OCI-LY3 (cell line): Measurements from ENCODE around the gene FOXK2.

Experiments
- H2AFZ ChIP-seq: fragments of 200-600, 300-600 bp; shearing (Covaris generic); 2 replicates; pipeline ENCODE4 v1.6.0; 2014; ENCODE audit warnings: antibody characterized with exemption, low read depth, low read length
- H3K27ac ChIP-seq: fragments of 200-600, 300-600 bp; sonication (generic); 2 replicates; pipeline ENCODE4 v1.5.1; 2014; ENCODE audit warnings: mild to moderate bottlenecking, low read length, moderate library complexity, mixed read lengths
- H3K27me3 ChIP-seq: fragments of 200-600, 300-600 bp; sonication (generic); 2 replicates; pipeline ENCODE4 v1.6.1; 2014; ENCODE audit warnings: low read depth, low read length, mixed read lengths
- H3K36me3 ChIP-seq: fragments of 200-600, 300-600 bp; sonication (generic); replicated peaks from 2 replicates; pipeline ENCODE3; 2014; ENCODE audit warnings: low read depth, low read length, mixed read lengths
- H3K4me1 ChIP-seq: fragments of 300-600, 200-600 bp; sonication (generic); 2 replicates; pipeline ENCODE4 v1.6.1; 2014; ENCODE audit warnings: low read length, mixed read lengths
- H3K4me2 ChIP-seq: fragments of 200-600, 300-600 bp; sonication (generic); 2 replicates; pipeline ENCODE4 v1.6.1; 2014; ENCODE audit warnings: low read length, mixed read lengths
- H3K4me3 ChIP-seq: fragments of 300-600, 200-600 bp; sonication (generic); 2 replicates; pipeline ENCODE4 v1.5.1; 2014; ENCODE audit warnings: antibody characterized with exemption, mild to moderate bottlenecking, low read length, moderate library complexity
- H3K79me2 ChIP-seq: fragments of 300-600, 200-600 bp; shearing (Covaris generic); 2 replicates; pipeline ENCODE4 v1.6.1; 2014; ENCODE audit warnings: mild to moderate bottlenecking, low read length, mixed read lengths
- H3K9ac ChIP-seq: fragments of 300-600, 200-600 bp; shearing (Covaris generic); 2 replicates; pipeline ENCODE4 v1.6.0; 2014; ENCODE audit warnings: mild to moderate bottlenecking, low read length, moderate library complexity
- H3K9me3 ChIP-seq: fragments of 200-600, 300-600 bp; shearing (Covaris generic); 2 replicates; pipeline ENCODE4 v1.6.1; 2014; ENCODE audit warnings: low read length, mixed read lengths; ENCODE audit not compliant: insufficient read depth
- H4K20me1 ChIP-seq: fragments of 200-600, 300-600 bp; sonication (generic); 2 replicates; pipeline ENCODE4 v1.6.1; 2016; ENCODE audit warnings: low read length, mixed read lengths; ENCODE audit not compliant: insufficient read depth
- EZH2phosphoT487 ChIP-seq: fragments of 200-600 bp; shearing (Covaris generic); IDR thresholded peaks from 2 replicates; pipeline ENCODE4 v1.6.1; 2018; ENCODE audit warnings: antibody characterized with exemption, mixed run types, low read depth
- TF ChIP-seq, protein P1 (sequence below): fragments of 200-600, 300-600 bp; sonication (generic); IDR thresholded peaks from 2 replicates; pipeline ENCODE4 v1.5.1; 2014; ENCODE audit warnings: antibody characterized with exemption, low read length, low read depth

FOXK2 gene

DNA sequence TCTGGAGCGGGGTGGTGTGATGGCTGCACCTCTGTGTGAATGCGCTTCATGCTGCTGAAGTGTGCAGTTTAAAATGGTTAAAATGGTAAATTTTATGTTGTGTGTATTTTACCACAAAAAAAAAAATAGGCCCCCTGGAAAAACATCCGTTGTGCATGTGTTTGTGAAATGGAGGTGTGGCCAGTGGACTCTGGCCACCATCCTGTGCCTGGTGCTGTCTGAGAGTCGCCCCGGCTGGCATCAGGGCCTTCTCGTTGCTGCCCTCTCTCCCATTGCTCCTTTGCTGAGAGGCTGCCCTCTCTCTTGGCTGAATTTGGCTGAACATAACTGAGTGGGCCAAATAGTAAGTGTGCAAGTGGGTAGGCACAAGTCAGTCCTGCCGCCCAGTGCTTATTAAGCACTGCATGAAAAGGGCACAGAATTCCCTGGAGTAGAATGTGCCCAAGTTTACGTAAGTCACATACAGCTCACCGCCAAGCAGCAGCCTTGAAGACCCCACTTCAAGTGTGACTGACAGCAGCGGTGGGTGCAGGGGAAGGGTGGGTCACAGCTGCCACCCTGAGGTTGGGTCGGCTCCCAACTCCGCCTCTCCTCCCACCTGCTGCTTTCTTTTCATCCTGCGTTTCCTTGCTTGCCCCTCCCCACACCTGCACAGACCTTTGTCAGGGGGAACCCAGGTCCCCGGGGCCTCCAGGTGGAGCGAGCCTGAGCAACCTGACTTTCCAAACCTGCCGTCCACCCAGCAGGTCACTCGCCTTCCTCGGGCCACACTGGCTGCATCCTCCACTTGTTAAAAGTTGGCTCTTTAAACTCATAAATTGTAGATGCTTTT lies 46.8 kb downstream of the FOXK2 start:
- H3K4me1 ChIP-seq, result no peaks in the 10 kb centered on the region
- no peak overlapping the region for H2AFZ ChIP-seq
- peaks cover 60% of the 10 kb centered on the region for H3K79me2 ChIP-seq
- H3K4me3 ChIP-seq, result no peak overlapping the region
- H3K4me2 ChIP-seq, result no peak overlapping the region
- no peak overlapping the region for H3K27ac ChIP-seq
- TF ChIP-seq EZH2phosphoT487, result no peak
- TF ChIP-seq, protein P1, sequence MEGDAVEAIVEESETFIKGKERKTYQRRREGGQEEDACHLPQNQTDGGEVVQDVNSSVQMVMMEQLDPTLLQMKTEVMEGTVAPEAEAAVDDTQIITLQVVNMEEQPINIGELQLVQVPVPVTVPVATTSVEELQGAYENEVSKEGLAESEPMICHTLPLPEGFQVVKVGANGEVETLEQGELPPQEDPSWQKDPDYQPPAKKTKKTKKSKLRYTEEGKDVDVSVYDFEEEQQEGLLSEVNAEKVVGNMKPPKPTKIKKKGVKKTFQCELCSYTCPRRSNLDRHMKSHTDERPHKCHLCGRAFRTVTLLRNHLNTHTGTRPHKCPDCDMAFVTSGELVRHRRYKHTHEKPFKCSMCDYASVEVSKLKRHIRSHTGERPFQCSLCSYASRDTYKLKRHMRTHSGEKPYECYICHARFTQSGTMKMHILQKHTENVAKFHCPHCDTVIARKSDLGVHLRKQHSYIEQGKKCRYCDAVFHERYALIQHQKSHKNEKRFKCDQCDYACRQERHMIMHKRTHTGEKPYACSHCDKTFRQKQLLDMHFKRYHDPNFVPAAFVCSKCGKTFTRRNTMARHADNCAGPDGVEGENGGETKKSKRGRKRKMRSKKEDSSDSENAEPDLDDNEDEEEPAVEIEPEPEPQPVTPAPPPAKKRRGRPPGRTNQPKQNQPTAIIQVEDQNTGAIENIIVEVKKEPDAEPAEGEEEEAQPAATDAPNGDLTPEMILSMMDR, result no peak
- H3K27me3 ChIP-seq, result no peaks in the 10 kb centered on the region
- H3K36me3 ChIP-seq, result peaks cover 32% of the 10 kb centered on the region
- no peaks in the 10 kb centered on the region for H3K9me3 ChIP-seq
- H4K20me1 ChIP-seq, result peaks cover 14% of the 10 kb centered on the region
- no peak overlapping the region for H3K9ac ChIP-seq

DNA sequence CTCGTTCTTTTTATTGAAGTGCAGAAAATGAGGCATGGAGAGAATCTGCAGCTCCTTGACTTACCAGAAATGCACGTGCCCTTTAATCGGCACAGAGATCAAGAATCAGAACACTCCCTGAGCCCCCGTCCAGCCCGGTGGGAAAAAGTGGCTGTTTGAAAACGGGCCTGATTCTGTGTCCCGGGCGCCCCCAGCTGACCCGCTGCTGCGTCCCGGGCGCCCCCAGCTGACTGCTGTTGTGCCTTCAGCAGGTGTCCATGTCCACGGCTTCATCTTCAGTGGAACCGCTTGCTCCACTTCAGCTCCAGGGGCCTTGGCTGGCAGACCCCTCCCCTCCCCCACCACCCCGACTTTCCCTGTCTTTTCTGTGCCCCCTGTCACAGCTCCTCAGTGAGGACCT lies 47.8 kb downstream of the FOXK2 start:
- H3K9ac ChIP-seq, result no peak overlapping the region
- no peak overlapping the region for H2AFZ ChIP-seq
- no peaks in the 10 kb centered on the region for H3K27me3 ChIP-seq
- H4K20me1 ChIP-seq, result peaks cover 5% of the 10 kb centered on the region
- H3K4me3 ChIP-seq, result no peak overlapping the region
- H3K9me3 ChIP-seq, result no peaks in the 10 kb centered on the region
- no peaks in the 10 kb centered on the region for H3K4me1 ChIP-seq
- H3K27ac ChIP-seq, result no peak overlapping the region
- TF ChIP-seq, protein P1, result no peak
- no peak overlapping the region for H3K4me2 ChIP-seq
- peaks cover 51% of the 10 kb centered on the region for H3K79me2 ChIP-seq
- H3K36me3 ChIP-seq, result peaks cover 35% of the 10 kb centered on the region

DNA sequence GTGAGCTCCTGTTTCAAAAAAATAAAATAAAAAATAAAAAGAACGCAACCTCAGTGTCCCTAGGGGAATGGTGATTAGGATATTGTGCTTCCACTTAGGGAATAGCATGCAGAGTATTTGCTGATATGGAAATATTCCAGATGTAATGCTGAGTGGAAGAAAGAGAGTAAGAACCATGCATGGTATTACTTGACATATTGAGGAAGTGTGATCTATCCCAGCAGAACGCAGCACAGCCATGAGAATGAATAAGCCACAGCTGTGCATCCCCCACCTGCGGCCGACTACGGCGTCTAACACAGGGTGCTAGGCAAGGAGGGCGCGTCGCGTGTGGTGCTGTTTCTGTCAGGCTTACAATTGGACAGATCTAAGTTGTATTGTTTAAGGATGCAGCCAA lies 49.5 kb downstream of the FOXK2 start:
- H3K27ac ChIP-seq, result no peak overlapping the region
- H3K36me3 ChIP-seq, result peaks cover 39% of the 10 kb centered on the region
- no peaks in the 10 kb centered on the region; the same call in 1 of the 2 replicates for H4K20me1 ChIP-seq
- no peak overlapping the region for H3K4me2 ChIP-seq
- no peak overlapping the region for H2AFZ ChIP-seq
- no peaks in the 10 kb centered on the region for H3K4me1 ChIP-seq
- H3K9me3 ChIP-seq, result no peaks in the 10 kb centered on the region
- H3K4me3 ChIP-seq, result no peak overlapping the region
- TF ChIP-seq, protein P1, result no peak
- no peak for TF ChIP-seq EZH2phosphoT487
- H3K27me3 ChIP-seq, result no peaks in the 10 kb centered on the region
- peaks cover 38% of the 10 kb centered on the region for H3K79me2 ChIP-seq
- no peak overlapping the region for H3K9ac ChIP-seq

DNA sequence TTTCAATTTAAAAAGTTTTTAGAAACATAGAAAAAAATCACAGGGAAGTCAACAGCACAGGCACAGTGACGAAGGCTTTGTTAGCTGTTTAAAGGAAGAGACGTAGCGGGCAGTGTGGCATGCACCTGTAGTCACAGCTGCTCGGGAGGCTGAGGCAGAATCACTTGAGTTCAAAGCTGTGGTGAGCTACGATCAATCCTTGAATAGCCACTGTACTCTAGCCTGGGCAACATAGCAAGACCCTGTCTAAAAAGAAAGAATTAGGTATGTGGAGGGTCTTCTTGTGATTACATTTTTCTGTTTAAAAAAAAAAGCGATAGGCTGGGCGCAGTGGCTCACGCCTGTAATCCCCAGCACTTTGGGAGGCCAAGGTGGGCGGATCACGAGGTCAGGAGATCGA lies 50.1 kb downstream of the FOXK2 start:
- no peak overlapping the region for H3K4me2 ChIP-seq
- no peaks in the 10 kb centered on the region; the same call in 1 of the 2 replicates for H4K20me1 ChIP-seq
- peaks cover 38% of the 10 kb centered on the region for H3K79me2 ChIP-seq
- peaks cover 41% of the 10 kb centered on the region for H3K36me3 ChIP-seq
- no peak overlapping the region for H3K9ac ChIP-seq
- TF ChIP-seq, protein P1, result no peak
- TF ChIP-seq EZH2phosphoT487, result no peak
- H3K4me3 ChIP-seq, result no peak overlapping the region
- H3K27me3 ChIP-seq, result no peaks in the 10 kb centered on the region
- no peaks in the 10 kb centered on the region for H3K4me1 ChIP-seq
- no peak overlapping the region for H2AFZ ChIP-seq
- no peak overlapping the region for H3K27ac ChIP-seq
- H3K9me3 ChIP-seq, result no peaks in the 10 kb centered on the region
